Measurements from ENCODE around the gene TUBGCP6.
"Not testable (repeated sequence)": the region's sequence is repeated elsewhere in the genome, so short reads cannot be mapped to it uniquely, and the experiment has no call there.

TUBGCP6 gene

GRCh38 chr22:50169774-50170341 is 75.0 kb downstream of the TUBGCP6 start:
- peak; percentile 36 to 61 (median 42) for DNase-seq (ENCODE audit: low read depth in 3 of 3)

DNA sequence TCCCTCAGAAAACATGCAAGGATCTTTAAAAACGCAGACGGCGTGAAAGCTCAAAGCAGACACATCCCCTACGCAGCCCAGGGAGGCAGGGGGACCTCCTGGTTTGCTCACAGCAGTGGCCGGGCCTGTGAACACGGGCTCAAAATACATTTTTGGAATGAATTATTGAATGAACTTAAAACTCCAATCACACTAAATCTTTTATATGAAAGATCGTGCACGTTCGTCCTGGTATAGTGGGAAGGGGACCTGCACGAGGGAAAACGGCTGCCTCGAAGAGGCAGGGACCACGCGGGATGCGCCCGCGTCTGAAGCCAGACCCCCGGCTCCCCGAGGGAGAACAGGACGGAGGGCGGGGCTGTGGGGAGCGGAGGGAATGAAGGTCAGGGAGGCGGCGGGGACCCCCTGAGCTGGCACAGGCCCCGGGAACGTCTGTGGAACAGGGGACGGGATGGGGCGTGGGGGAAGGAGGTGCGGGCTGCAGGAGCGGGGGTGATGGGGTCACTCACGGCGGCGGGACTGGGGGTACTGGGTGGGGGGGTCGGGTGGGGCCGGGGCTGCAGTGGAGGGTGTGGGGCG is 75.6 kb downstream of the TUBGCP6 start:
- no peak for DNase-seq (ENCODE audit: low read depth in 3 of 3)

- not testable (repeated sequence) for DNase-seq (ENCODE audit: low read depth in 3 of 3)
Measured at GRCh38 chr22:50168490-50169180, 76.2 kb downstream of the TUBGCP6 start.

DNA sequence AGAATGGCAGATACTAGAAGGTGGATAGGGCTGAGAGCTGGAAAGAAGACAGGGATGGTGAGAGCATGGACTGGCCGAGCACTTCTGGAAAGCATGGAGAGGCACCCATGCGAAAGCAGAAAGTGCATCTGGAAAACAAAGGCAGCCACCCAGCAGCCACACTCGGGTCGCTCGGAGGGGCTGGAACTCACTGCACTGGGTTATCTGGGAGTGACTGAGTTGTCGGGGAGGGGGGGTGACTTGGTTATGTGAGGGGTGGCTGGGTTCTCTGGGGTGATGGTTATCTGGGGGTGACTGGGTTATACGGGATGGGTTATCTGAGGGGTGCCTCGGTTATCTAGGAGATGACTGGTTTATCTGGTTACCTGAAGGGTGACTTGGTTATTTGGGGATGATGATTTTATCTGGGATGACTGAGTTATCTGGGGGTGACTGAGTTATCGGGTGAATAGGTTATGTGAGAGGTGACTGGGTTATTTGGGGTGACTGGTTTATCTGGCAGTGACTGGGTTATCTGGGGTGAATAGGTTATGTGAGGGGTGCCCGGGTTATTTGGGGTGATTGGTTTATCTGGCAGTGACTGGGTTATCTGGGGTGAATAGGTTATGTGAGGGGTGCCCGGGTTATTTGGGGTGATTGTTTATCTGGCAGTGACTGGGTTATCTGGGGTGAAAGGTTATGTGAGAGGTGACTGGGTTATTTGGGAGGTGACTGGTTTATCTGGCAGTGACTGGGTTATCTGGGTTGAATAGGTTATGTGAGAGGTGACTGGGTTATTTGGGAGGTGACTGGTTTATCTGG is 76.9 kb downstream of the TUBGCP6 start:
- DNase-seq (ENCODE audit: low read depth in 3 of 3): no peak

Data from stimulated activated CD4-positive, alpha-beta T cell treated with anti-CD3 and anti-CD28 coated beads, TNF-alpha, amount 100 ng/mL, for 24 hours (primary cell).